HG02840 (cell line): ENCODE data around the gene CALML3.
"Not testable (repeated sequence)": the region's sequence is repeated elsewhere in the genome, so short reads cannot be mapped to it uniquely, and the experiment has no call there.

Experiments
- ATAC-seq: cut with Tn5 transposase; IDR thresholded peaks from one replicate; pipeline ENCODE4 v1.9.1; 2021; ENCODE audit warnings: mild to moderate bottlenecking, moderate library complexity, moderate number of reproducible peaks; ENCODE audit not compliant: unreplicated experiment, low FRiP score

CALML3 gene

DNA sequence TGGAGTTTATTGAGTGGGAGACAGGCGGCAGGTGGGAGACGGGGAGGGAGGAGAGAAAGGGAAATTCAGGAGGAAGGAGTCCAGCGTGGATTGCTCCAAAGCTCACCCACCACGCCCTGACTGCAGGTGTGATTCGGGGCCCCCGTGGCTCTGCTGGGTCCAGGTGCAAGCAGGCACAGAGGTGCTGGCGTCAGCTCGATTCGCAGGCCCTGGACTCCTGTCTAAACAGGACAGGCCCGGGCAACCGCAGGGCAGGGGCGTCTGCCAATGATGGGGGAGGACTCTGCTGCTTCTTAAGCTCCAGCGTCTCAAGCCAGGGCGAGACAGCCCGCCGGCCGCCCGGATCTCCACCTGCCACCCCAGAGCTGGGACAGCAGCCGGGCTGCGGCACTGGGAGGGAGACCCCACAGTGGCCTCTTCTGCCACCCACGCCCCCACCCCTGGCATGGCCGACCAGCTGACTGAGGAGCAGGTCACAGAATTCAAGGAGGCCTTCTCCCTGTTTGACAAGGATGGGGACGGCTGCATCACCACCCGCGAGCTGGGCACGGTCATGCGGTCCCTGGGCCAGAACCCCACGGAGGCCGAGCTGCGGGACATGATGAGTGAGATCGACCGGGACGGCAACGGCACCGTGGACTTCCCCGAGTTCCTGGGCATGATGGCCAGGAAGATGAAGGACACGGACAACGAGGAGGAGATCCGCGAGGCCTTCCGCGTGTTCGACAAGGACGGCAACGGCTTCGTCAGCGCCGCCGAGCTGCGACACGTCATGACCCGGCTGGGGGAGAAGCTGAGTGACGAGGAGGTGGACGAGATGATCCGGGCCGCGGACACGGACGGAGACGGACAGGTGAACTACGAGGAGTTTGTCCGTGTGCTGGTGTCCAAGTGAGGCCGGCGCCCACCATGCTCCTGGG, at the start of gene CALML3:
Gene CALML3, plus strand, starts transcription at position 321 of the 920 bp plus-strand sequence. Its CDS starts 125 bp downstream, at position 446.
- no peak for ATAC-seq

DNA sequence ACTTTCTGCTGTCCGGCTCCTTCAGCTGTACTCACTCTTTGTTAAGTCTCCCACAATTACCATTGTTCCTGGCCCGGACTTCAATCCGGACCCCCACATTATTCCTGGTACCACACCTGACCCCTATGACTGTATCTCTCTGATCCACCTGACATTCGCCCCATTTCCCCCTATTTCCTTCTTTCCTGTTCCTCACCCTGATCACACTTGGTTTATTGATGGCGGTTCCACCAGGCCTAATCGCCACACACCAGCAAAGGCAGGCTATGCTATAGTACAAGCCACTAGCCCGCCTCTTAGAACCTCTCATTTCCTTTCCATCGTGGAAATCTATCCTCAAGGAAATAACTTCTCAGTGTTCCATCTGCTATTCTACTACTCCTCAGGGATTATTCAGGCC, 49.7 kb upstream of the CALML3 start:
- ATAC-seq = not testable (repeated sequence)

- not testable (repeated sequence) for ATAC-seq
Observed at GRCh38 chr10:5475974-5476807, 48.6 kb upstream of the CALML3 start.

- ATAC-seq = no peak
Observed at GRCh38 chr10:5476918-5477525, 47.7 kb upstream of the CALML3 start.

DNA sequence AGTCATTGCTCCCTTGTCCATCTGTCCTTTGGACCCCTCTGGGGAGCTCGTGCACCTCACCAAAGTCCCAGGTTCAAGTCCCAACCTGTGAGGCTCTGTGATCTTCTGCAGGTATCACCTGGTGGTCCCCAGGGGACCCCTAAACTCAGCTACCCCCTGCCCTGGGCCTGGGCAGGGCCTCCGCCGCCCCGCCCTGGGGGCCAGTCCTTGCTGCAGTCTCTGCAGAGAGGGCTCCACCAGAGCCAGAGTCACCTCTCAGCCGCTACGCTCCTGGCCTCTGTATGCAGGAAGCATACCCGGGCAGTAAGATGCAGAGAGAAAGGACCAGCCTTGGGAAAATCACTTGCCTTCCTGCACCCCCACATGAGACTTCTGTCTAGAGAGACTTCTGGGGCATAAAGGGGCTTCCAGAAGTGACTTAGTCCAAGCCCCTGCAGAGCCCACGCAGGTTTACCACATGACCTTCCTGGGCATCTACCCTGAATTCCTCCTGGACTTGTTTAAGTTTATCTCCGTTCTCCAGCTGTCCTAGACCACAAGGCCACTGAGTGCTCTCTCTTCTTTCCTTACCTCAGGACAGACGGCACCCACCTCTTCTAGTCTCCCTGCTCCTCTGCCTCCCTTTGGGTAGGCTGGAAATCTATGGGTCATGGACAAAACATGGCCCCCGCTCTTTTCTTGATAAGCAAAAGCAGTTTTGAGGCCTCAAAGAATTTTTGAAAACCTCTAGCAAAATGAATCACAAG, 46.6 kb upstream of the CALML3 start:
- no peak for ATAC-seq

- no peak for ATAC-seq
Observed at GRCh38 chr10:5478694-5479305, 46.0 kb upstream of the CALML3 start.

GRCh38 chr10:5479481-5480161, 45.1 kb upstream of the CALML3 start:
- ATAC-seq = no peak

- no peak for ATAC-seq
Observed at GRCh38 chr10:5480162-5480941, 44.4 kb upstream of the CALML3 start.

- no peak for ATAC-seq
Observed at GRCh38 chr10:5481121-5481520, 43.6 kb upstream of the CALML3 start.

- no peak for ATAC-seq
Observed at GRCh38 chr10:5482016-5482415, 42.7 kb upstream of the CALML3 start.

DNA sequence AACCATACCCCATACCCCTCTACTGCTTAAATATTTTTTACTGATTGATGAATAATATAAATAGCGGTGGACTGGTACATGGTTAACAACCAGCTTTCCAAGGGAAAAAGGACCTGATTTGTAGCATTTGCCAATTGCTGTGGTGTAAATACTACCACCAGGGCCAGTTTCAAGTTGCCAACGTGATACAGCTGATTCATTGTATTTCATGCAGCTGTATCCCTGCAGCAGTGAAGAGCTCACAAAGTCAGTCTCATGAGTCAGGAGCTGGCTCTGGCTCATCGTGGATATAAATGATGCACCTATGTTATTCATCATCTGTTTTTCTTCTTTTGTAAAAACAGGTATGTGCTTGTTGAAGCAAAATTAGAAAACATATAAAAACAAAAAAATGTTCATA, 40.6 kb upstream of the CALML3 start:
- no peak for ATAC-seq

GRCh38 chr10:5485290-5485689, 39.5 kb upstream of the CALML3 start:
- no peak for ATAC-seq

DNA sequence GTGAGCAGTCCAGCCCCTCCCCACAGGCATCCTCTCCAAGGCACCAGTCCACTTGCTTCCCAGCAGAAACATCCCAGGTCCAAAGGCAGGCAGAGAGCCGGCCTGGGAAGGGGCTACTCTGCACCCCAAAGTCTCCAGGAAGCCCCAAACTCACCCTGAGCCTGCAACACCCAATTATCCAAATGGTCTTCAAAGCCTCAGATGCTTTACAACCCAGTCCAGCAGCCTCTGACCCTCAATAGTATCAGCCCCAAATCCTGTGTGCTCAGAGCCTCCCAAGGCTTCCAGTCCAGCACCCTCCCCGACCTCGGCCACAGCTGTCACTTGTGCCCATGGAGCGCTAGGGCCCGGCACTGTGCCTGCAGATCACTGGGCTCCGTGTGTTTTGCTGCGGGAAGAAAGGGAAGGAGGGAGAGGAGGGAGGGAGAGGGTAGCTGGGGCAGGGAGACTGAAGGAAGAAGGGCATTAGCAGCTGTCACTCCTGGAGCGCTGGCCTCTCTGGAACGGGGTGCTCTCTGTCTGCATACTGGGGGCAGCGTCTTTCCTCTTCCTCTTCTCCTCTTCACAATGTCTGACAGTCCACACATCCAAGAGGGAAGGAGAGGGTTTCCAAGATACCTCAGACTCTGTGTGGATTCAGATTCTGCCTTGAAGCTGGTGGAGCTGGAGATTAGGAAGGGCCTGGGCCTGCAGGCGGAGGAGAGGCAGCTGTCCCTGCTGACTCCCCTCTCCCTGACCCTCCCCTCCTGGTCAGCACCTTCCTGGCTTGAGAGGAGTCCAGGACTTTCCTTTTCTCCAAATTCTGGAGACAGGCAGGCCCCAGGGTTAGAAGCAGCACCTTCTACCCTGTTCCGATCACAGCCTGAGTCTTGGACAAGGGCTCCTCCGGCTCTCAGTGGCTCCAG, 38.6 kb upstream of the CALML3 start:
- no peak for ATAC-seq

DNA sequence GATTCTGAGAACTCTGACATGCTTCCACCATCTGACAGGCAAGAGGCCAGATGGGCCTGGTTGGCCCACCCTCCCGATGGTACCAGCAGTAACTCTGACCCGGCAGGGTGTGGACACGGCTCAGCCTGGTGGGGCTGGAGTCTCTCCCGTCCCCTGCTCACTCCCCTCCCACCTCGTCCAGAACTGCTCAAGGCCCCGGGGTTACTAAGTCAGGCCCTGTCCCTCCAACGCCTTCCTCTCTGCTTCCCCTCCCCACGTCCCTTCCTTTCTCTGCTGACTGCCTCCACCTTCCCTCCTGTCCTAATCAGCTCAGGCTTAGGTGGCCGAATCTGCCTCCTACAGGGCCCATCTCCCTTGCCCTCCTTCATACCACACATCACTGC, 37.9 kb upstream of the CALML3 start:
- ATAC-seq = no peak

- ATAC-seq = no peak
Observed at GRCh38 chr10:5488272-5489161, 36.2 kb upstream of the CALML3 start.

DNA sequence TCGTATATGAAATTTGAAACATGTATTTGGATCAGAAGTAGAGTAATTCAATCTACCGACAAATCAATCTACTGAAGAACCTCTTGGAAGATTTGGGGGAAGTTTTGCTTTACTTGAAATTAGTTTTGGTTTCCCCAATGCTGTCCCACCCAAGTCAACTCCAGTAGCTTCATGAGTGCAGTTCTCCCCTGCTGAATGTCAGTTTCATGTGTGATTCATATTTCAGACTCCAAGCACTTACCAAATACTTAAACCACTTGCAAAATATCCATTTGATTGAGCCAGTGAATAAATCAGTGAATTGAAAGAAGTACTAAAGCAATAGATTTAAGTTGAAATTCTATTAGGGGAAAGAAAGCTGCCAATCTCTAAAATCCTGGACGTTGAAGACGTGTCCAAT, 34.7 kb upstream of the CALML3 start:
- ATAC-seq = no peak
